HG02588 (cell line): Measurements from ENCODE around the gene CELF2.
A peak's percentile ranks its signal among the peaks of the same experiment; 100 is the strongest.

Experiments used
- ATAC-seq: cut with Tn5 transposase; IDR thresholded peaks from one replicate; pipeline ENCODE4 v1.9.1; 2021; ENCODE audit warnings: mild to moderate bottlenecking, moderate library complexity; ENCODE audit not compliant: unreplicated experiment

CELF2 gene

GRCh38 chr10:11057018-11057417 is 39.3 kb downstream of the CELF2 start:
- ATAC-seq, result no peak

DNA sequence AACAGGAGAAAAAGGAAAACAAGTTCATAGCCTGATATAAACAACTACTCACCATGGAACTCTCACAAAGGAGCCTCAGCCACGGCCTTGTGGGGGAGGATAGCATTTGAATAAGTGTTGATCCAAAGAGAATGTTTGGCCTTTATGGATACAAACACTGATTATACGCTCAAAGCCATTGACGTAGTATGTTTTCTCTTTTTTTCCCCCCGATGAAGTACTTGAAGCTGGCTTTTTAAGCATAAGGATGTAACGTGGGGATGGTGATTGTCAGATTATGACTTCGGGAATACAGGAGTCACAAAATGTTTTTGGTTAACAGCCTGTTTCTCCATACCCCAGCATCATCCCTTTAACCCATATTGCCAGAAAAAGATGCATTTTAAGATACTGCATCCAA is 39.8 kb downstream of the CELF2 start:
- ATAC-seq, result no peak

- no peak for ATAC-seq
Observed at GRCh38 chr10:11057994-11058393, 40.3 kb downstream of the CELF2 start.

DNA sequence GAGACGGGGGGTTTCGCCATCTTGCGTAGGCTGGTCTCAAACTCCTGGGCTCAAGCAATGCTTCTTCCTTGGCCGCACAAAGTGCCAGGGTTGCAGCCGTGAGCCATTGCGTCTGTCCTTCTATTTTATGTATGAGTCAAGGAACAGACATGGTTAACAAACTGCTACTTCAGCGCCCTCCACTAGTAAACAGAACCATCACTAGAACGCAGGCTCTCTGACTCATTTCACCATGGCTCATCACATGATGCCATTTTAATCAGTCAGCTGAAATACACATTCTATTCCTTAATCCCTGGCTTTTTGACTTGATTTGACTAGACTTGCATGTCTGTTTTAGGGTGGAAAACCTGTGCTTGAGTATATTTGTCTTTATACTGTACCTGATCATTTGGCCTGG is 41.3 kb downstream of the CELF2 start:
- ATAC-seq, result no peak

DNA sequence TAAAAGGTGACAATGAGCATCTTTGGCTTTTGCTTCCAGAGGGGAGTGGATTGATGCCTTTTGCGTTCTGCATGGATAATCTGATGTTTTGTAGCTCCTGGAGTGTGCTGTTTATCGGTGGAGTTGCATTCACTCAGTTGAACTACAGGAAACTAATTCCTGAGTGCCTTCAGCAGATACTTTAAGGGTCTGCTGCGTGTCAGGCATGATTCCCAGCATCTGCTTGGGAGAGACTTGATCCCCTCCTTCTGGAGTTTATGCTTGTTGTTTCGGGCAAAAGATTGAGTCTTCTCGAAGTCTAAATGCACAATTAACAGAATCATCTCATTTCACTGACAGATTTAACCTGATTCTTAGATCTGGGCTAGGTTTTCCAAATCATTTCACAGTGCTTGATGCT is 46.2 kb downstream of the CELF2 start:
- no peak for ATAC-seq

DNA sequence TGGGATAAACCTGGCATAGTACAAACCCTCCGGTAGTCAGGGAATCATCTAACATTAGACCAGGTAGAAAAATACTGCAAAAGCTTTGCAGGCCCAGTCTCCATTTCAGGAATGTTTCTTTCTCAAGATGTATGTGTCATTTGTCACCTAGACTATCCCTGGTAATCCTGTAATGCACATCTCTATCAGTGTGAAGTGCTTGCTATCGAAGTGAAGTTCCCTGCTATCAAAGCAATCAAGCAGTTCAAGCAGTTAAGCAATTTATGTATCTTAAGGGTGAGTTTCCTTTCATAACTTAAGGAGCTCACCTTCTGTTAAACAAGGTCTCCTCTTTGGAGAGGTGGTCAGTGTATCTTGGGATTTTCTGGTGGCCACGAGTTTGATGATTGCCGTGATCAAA is 47.2 kb downstream of the CELF2 start:
- no peak for ATAC-seq

DNA sequence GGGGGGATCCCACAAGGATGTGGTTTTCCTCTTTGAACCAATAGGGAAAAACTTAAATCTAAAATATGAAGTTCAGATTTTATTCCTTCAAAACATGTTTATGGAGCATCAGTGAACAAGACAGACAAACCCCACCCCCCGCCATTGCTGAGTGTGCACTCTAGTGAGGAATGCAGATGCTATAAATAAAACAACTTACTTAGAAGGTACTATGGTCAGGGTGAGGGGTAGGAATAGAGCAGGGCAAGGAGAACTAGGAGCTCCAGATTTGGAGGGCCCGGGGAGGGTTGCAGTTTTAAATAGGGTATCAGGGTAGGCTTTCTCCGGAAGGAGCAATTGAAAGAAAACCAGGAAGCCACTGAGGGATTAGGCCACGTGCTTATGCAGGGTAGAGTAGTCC is 47.9 kb downstream of the CELF2 start:
- ATAC-seq, result no peak

GRCh38 chr10:11066520-11066919 is 48.8 kb downstream of the CELF2 start:
- ATAC-seq, result no peak

DNA sequence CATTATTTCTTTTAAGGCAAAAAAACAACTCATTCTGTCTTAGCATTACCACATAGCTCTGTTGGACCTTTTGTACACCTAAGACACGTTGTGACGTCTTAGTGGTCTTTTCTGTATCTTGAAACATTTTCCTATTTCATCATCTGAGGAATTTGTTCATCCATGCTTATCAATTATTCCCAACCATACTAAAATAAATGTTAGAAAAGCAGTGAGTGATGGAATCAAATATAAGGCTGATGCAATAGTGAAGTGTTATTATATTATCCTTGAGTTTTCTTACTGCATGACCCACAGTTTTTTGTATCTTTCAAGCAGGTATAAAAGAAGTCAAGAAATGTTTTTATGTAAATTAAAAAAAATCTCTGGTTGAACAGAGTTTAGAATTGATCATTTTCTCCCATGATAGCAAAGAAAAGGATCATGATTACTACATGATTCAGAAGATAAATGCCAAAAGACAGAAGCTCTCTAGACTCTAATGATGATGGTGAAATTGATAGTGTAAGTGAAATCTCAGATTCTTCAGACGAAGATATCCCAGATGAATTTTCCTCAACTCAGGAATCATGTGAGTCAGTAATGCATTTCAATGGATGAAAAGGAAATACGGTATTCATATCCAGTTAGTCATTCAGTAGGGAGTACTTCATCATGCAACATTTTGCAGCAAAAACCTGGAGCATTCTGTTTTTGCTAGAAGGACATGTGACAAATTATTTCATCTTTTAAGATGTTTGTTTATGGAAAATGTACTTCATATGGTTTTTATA is 51.4 kb downstream of the CELF2 start:
- ATAC-seq, result no peak

DNA sequence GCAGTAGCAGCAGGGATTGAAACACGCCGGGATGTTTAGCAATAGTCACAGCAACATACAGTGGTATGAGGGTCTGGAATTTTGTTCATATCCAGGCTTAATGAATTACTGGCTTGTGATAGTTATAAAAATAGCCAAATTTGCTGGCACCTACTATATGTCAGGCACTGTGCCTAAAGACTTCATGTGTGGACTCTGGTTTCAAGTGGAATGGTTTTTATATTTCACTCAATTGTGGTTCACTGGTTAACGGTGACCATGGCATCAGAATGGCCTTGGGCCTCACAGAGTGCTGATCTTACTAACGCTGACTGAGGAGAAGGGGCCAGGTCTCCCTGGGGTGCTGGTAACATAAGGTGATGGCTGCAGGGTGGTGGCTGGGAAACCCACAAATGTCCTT is 55.7 kb downstream of the CELF2 start:
- ATAC-seq, result no peak

DNA sequence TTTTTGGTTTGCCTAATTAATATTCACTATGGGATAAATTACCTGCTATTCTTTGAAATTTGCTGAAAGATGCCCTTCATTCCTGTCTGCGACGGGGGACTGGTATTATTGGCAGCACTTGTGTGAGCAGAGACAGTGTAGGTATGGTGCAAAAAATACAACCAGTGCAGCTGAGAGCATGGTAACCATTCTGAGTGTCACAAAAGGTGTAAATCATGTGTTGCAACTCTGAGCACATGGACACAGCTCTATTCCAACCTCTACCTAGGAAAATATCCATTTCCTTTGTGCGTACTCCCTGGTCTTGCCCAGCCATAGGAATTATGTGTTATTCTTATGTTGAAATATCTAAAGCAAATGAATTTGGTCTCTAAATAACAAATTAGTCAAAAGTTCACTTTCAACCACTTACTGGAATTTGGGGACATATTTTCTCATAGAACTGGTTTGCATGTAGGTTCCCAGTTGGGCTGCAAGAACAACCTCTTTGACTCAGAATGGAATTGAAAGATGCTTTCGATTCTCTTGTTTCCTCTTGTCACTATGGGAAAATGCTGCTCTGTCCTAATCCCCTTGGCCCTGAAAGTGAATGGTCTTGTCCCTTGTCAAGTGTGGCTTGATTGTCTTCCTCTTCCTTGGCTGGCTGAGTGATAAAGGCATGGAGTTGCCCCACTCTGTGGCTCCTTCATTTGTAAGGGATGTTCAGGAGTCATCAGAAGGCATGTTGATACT is 57.0 kb downstream of the CELF2 start:
- peak; percentile 90 for ATAC-seq

DNA sequence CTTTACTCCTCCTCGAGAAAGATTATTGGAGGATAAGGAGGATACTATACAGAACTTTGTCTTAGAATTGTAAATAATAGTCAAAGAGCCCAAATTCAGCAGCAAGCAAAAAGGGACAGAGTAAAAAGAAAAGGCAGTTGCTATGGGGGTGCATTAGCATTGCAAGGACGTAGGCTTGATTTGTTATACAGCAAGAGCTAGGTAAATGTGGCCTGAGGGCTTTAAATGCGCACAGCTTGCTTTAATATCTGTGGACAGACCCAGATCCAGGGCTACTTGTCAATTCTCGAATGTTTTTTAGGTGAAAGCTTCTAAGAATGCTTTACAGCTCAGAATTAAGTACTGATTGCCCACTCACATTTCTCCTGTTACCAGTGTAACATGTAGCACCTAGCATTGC is 58.5 kb downstream of the CELF2 start:
- no peak for ATAC-seq

GRCh38 chr10:11080564-11080984 is 62.9 kb downstream of the CELF2 start:
- peak; percentile 76 for ATAC-seq

GRCh38 chr10:11081408-11081807 is 63.7 kb downstream of the CELF2 start:
- no peak for ATAC-seq

DNA sequence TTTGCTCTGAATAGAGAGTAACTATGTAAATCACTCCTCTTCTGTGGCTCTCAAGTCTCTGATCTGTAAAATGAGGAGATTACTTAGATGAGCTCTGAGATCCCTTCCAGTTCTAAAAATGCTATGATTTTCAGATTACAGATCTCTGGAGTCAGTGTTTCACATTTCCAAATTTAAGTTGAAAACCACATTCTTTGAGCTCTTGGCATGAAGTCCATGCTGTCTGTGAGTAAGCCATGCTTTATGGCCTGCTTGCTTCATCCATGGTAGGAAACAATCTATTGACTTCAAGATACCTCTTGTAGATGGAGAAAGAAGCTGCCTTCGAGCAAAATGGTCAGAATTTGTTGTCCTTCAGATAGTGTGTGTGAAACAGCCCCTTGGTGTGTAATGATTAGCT is 64.9 kb downstream of the CELF2 start:
- no peak for ATAC-seq

DNA sequence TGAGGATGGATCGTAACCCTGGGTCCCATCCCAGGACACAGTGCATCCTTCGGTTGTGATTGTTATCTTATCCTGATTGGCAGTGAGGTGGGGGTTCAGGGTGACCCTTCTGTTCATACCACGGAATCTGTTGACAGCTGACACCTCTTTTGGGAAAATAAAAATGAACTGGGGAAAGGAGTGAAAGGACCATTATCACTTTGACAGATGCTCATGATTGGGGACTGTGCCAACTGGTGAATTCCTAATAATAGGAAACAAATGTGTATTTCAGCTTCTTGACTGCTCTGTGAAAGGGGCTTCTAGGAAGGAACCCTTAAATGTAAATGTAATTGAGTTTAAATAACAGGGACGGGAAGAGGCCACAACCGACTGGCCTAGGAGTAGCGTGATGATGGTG is 65.4 kb downstream of the CELF2 start:
- ATAC-seq, result no peak

GRCh38 chr10:11085545-11085944 is 67.9 kb downstream of the CELF2 start:
- no peak for ATAC-seq

DNA sequence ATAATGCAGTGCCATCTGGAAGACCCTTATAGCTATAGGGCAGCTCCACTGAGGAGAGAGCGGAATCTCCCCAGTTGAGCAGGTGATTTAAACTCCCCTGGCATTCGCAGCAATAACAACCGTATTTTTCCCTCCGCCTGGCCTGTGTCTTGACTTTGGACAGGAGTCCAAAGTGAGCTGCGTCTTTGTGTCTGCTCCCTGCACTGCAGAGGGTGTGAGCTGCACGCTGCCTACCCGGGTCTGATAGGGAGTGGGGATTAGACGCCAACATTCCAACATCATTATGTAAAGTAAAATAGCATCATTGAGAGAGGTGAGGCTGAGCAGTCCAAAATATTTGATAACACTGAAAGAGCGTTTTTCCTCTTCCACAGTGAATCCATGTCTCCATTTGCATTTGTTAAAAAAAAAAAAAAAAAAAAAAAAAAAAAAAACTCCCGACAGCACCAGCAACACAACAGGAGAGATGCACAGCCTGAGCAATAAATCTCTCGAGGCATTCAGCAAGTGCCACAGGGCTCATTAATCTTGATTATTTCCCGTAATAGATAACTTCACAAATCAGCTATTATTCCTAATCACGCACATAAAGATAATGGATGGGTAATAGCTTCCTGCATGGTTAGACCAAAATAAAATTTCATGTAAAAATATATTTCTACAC is 68.6 kb downstream of the CELF2 start:
- no peak for ATAC-seq

GRCh38 chr10:11087372-11087771 is 69.7 kb downstream of the CELF2 start:
- no peak for ATAC-seq

DNA sequence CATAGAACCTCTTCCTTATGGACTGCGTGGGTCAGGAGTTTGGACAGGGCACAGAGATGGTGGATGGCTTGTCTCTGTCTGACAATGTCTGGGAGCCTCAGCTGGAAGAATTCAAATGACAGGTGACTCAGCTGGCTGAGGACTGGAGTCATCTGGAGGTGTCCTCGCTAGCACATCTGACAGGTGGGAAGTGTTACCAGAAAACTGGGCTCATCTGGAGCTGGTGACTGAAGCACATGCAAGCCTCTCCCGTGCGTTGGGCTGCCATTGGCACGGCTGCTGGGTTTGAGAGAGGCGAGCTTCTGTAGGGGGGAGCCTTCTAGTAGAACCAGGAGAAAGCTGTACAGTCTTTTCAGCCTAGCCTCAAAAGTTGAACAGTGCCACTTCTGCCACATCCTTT is 71.0 kb downstream of the CELF2 start:
- ATAC-seq, result no peak

GRCh38 chr10:11089272-11089671 is 71.6 kb downstream of the CELF2 start:
- no peak for ATAC-seq

DNA sequence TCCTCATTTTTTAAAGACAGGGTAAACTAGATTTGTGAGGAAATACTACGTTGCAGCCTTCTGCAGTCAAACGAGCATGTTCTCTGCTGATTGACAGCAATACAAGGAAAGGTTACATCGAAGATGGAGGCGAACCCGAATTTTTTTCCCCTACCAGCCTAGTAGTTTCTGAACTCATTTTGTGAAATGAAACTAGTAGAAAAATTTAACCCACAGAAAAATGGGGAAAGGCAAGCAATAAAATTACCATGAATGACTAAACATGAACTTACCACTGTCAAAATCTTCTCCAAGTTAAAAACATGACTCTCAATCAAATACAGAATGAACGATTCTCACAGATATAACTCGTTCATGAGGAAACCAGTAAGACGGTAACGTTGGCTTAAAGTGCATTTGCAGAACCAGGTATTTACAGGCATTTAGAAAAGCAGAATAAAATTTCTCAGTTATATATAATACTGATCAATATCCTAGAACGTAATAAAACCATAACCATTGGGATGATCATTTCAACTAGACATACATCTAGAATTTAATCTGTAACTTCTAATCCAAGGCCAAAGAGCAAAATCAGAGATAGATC is 73.9 kb downstream of the CELF2 start:
- ATAC-seq, result peak; percentile 63
